GM19395 (cell line): Measurements from ENCODE around the gene CLECL1.
"Not testable (repeated sequence)": the region's sequence is repeated elsewhere in the genome, so short reads cannot be mapped to it uniquely, and the experiment has no call there.

ENCODE experiments used
- ATAC-seq: cut with Tn5 transposase; IDR thresholded peaks from one replicate; pipeline ENCODE4 v1.9.1; 2021; ENCODE audit warnings: mild to moderate bottlenecking, moderate library complexity; ENCODE audit not compliant: unreplicated experiment

Gene CLECL1

GRCh38 chr12:9724023-9724422 lies 8.9 kb downstream of the CLECL1 start:
- no peak for ATAC-seq

DNA sequence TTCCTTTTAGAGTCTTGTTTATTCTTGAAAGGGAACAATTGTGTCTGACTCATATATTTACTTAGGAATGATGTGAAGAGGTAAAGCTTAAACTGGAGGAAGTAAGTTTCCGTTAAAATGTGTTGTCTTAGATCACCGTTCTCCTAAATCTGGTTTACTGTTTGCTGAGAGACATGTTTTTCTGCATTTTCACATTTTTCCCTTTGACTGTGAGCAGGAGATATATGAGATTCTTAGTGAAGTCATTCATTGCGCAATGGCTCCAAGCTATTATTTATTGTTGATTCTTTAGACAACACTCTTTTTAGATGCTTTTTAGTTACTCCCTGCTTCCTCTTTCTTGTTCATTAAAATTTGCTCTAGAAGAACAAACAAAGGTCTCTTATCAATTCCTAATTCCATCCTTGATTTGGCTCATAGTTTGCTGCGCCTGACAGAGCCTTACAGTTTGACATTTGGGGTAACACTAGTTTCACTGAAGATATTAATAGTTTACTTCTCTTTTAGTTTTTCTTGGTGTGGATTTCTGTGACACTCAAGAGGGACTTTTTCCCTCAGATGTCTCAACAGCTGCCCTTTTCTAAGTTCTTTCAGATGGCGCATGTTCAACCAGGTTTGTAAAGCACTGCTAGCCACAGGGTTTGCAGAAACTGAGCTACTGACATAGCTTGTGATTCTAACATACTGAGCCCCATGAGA lies 11.4 kb downstream of the CLECL1 start:
- peak; percentile 54 for ATAC-seq

- no peak for ATAC-seq
Observed at GRCh38 chr12:9719790-9720189, 13.1 kb downstream of the CLECL1 start.

GRCh38 chr12:9718968-9719367 lies 13.9 kb downstream of the CLECL1 start:
- no peak for ATAC-seq

GRCh38 chr12:9717070-9717925 lies 15.6 kb downstream of the CLECL1 start:
- no peak for ATAC-seq

DNA sequence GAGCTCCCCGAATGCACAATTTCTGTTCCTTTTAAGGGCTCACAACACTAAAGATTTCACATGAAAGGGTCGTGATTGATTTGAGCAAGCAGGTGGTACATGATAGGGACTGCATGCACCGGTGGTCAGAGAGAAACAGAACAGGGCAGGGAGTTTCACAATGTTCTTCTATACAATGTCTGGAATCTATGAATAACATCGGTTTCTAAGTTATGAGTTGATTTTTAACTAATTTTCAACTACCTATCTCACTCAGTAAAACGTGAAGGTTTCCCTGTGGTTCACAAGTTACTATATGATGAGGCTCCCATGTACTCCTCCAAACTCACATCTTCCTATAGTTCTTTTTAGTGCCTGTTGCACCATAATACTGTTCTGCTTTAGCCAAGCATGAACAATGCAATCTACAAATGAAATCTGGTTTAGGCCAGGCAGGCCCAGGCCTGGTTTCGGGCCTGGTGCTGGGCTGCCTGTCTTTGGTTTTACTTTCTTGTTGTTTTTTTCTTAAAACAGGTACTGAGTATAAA lies 19.8 kb downstream of the CLECL1 start:
- ATAC-seq: peak; percentile 76

GRCh38 chr12:9711664-9712063 lies 21.2 kb downstream of the CLECL1 start:
- ATAC-seq: no peak

- ATAC-seq: no peak
Observed at GRCh38 chr12:9710584-9711375, 22.1 kb downstream of the CLECL1 start.

DNA sequence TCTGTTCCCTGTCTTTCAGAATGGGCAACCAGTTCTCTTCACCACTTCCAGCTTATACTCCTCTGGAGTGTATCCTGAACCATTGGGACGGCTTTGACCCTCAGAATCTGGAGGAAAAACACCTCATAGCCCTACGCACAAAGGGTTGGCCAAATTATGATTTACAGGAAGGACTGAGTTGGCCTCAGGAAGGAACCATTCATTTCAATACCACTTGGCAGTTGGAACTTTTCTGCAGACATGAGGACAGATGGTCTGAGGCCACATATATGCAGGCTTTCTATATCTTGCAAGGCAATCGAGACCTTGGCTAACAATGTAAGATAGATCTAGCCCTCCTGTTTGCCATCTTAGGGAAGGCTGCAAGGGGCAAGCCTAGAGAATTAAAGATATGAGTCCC lies 24.0 kb downstream of the CLECL1 start:
- ATAC-seq: no peak

DNA sequence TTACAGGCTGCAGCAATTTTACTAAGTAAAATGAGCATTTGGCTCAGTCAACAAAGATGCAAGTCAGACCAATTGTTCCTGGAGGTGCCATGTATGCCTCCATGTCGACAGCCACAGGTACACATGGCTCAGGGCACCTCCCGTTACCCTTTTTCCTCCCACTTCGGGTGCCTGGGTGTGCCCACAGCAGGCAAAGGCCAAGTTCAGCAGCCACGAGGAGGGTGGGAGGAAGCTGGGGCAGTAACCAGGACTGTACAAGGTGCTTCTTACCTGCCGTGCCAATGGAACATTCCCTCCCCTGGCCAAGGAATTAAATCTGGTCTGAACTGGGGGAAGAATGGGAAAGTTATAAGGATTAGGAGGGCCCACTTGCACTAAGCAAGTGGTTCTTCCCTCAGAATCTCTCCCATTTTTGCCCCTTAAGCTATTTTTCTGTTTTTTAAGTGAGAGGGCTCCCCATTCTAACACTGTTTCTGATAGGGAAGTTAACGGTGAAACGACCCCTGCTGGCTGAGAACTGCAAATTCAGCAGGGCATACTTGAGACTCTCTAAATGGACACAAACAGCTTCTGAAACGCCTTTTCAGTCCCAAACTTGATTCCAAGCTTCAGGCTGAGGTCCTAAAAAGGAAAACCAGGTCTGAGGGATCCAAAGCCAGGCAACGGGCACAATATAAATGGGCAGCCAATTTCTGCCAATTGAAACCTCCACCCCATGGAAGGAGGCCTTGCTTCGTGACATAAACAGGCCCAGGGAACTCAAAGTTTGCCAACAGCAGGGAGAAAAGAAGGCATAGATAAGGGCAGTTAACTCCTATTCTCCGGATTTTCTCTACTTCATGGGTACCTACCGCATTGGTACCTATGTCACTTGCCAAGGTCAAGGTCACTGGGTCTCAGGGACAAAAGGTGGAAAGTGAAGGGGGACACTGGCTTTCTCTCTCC lies 24.8 kb downstream of the CLECL1 start:
- ATAC-seq: no peak

GRCh38 chr12:9707356-9707755 lies 25.5 kb downstream of the CLECL1 start:
- ATAC-seq: no peak

DNA sequence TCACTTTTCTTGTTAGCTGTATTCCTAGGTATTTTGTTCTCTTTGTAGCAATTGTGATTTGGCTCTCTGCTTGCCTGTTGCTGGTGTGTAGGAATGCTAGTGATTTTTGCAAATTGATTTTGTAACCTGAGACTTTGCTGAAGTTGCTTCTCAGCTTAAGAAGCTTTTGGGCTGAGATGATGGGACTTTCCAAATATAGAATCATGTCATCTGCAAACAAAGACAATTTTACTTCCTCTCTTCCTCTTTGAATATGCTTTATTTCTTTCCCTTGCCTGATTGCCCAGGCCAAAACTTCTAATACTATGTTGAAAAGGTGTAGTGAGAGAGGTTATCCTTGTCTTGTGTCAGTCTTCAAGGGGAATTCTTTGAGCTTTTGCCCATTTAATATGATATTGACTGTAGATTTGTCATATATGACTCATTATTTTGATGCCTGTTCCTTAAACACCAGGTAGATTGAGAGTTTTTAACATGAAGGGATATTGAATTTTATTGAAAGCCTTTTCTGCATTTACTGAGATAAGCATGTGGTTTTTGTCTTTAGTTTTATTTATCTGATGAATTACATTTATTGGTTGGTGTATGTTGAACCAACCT lies 26.7 kb downstream of the CLECL1 start:
- no peak for ATAC-seq

DNA sequence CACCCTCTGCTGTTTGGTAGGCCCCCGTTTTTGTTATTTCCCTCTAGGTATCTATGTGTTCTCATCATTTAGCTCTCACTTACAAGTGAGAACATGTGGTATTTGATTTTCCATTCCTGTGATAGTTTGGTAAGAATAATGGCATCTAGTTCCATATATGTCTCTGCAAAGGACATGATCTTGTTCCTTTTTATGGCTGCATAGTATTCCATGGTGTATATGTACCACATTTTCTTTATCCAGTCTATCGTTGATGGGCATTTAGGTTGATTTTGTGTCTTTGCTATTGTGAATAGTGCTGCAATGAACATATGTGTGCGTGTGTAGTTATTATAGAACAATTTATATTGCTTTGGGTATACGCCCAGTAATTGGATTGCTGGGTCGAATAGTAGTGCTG lies 28.3 kb downstream of the CLECL1 start:
- ATAC-seq: not testable (repeated sequence)

- no peak for ATAC-seq
Observed at GRCh38 chr12:9702255-9702654, 30.6 kb downstream of the CLECL1 start.

- no peak for ATAC-seq
Observed at GRCh38 chr12:9701380-9702154, 31.3 kb downstream of the CLECL1 start.

DNA sequence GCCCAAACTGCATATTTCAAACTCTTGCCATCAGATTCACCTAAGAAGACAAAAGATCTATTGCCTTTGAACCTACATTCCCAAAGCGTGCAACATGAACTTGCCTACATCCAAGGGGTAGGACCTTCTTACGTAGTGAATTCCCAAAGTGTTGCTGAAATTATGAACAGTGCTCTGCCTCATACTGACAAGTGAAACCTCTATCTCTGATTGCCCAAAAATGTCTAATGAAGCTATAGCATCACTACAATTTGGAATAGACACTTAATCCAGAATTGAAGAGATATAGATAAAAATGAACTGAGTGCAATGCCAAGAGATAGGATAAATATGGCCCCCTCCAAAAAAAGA lies 32.3 kb downstream of the CLECL1 start:
- ATAC-seq: no peak

GRCh38 chr12:9699898-9700605 lies 32.8 kb downstream of the CLECL1 start:
- no peak for ATAC-seq

DNA sequence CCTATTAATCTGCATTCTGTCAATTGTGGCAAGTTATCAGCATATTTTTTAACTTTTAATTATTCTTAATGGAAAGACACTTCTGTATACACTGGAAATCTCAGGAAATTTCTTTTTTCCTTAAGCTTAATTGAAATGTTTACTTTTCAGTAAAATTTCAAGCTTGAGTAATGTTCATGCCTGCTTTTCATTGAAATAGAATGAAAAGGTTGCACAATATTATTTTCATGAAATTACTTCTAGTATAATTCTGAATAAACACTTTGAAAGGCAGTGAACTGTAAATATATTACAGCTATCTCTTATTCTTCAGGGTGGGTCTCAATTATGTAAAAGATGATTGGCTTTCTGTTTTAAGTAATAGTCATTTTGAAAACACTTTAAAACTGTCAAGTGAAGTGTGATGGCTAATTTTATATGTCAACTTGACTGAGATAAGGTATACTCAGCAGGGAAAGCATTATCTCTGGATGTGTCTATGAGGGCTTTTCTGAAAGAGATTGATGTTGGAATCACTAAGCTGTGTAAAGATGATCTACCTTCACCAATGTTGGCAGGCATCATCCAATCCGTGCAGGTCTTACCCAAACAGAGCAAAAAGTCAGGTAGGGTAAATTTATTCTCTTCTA lies 33.5 kb downstream of the CLECL1 start:
- ATAC-seq: no peak
